H7 (cell line): ENCODE data around the gene RBM43. TPM values are rescaled to one million over a fixed set of nuclear protein-coding genes. Genes with fewer than 3 reads are reported as not detected.

Source experiments
- DNase-seq: peaks from one replicate; pipeline ENCODE4 v3.0.0; 2012
- H3K27me3 ChIP-seq: 2 replicates; pipeline ENCODE4 v1.6.0; 2011; ENCODE audit warnings: mild to moderate bottlenecking, low read length; ENCODE audit not compliant: control insufficient read depth, insufficient read depth
- H3K36me3 ChIP-seq: replicated peaks from 2 replicates; pipeline ENCODE4 v1.5.1; 2011; ENCODE audit warnings: low read length; ENCODE audit not compliant: control insufficient read depth, insufficient read depth
- H3K4me3 ChIP-seq: 2 replicates; pipeline ENCODE4 v1.5.1; 2011; ENCODE audit warnings: low read depth, mild to moderate bottlenecking, control low read depth, low read length, moderate library complexity; ENCODE audit not compliant: insufficient read depth
- total RNA-seq: library from RNA; depleted of rRNA; stranded (reverse); fragments of >200 nt; shearing (Covaris generic); gene quantifications from 2 replicates; pipeline ENCODE4 v1.2.3, GENCODE V29; 2014

Gene RBM43
- total RNA-seq, 1 experiment from 2014 or later = 0.59 TPM

DNA sequence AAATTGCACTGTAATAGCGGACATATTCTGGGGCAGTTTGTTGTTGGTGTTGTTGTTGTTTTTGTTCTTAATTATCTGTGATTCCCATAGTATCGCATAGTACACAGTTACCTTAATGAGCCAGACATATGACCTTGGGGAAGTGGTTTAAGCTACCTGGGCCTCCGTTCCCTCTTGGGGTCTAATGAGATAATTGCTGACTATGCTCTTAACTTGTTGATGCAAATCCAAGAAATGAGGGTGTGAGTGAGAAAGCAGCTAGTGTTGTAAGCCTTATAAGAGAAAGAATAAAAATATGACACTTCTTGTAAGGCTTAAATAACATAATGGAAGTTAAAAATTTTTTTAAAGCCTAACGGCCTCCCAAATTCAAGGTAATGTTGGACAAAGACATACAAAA, 20.7 kb upstream of the RBM43 start:
- Histone ChIP-seq H3K36me3 (no peaks in the 10 kb centered on the region), H3K4me3 (no peak overlapping the region), H3K27me3 (no peaks in the 10 kb centered on the region)
- no peak for DNase-seq

DNA sequence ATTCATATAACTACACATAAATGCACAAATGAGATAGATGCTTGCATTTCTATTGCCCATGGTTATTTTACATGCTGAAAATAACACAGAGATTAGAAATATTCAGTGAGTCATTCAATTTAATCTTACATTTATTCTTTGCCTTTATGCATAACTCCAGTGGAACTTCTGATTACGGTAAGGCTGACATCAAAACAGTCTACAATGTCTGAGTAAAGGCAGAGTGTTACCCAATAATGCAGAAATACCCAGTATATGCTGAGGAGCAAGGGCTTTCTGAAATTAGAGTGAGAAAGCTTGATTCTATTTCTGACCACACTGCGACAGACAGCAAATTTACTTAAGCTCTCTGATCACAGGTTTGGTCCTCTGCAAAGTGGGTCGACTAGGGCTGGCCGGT, 18.6 kb upstream of the RBM43 start:
- DNase-seq = no peak
- H3K36me3 ChIP-seq = no peaks in the 10 kb centered on the region
- H3K4me3 ChIP-seq = no peak overlapping the region
- H3K27me3 ChIP-seq = no peaks in the 10 kb centered on the region

DNA sequence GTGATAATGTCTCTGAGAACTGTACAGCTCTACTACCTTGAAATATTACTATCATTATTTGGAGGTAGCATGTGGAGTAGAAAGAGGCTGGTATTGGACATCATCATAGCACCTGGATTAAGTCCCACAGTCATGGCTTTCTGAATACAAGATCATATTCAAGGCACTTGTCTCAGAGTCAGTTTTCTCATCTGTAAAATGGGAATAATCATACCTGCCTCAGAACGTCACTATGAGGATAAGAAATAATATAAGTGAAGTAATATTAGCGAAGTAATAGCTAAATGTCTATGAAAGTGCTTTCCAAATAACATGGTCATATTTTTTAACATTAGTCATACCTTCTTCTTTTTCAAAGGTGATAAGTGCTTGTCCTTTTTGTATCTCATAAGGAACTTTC, 16.8 kb upstream of the RBM43 start:
- no peak for DNase-seq
- Histone ChIP-seq H3K4me3 (no peak overlapping the region), H3K27me3 (no peaks in the 10 kb centered on the region), H3K36me3 (no peaks in the 10 kb centered on the region)

GRCh38 chr2:151277067-151277466, 15.4 kb upstream of the RBM43 start:
- Histone ChIP-seq H3K36me3 (no peaks in the 10 kb centered on the region), H3K27me3 (no peaks in the 10 kb centered on the region), H3K4me3 (no peak overlapping the region)
- no peak for DNase-seq

- no peak for DNase-seq
- H3K4me3 ChIP-seq = no peak overlapping the region
- H3K36me3 ChIP-seq = no peaks in the 10 kb centered on the region
- no peaks in the 10 kb centered on the region for H3K27me3 ChIP-seq
These were observed 13.6 kb upstream of the RBM43 start for GRCh38 chr2:151275291-151275690.

DNA sequence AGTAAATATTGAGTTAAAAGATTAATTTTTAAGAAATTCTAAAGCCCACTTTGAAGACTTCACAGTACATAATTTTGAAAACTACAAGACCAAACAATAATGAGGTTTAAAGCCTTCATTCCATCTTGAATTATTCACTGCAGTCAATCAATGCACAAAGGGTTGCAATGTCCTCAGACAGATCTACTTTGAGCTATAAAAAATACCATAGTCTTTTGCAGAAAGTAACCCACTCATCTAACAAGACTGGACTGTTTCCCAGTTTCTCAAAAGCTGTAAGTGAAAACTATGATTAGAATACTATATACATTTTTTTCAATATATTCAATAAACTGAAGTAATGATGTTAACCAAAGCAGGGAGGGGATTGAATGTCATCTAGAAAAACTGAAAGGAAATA, 10.2 kb upstream of the RBM43 start:
- Histone ChIP-seq H3K4me3 (no peak overlapping the region), H3K27me3 (no peaks in the 10 kb centered on the region), H3K36me3 (no peaks in the 10 kb centered on the region)
- no peak for DNase-seq

DNA sequence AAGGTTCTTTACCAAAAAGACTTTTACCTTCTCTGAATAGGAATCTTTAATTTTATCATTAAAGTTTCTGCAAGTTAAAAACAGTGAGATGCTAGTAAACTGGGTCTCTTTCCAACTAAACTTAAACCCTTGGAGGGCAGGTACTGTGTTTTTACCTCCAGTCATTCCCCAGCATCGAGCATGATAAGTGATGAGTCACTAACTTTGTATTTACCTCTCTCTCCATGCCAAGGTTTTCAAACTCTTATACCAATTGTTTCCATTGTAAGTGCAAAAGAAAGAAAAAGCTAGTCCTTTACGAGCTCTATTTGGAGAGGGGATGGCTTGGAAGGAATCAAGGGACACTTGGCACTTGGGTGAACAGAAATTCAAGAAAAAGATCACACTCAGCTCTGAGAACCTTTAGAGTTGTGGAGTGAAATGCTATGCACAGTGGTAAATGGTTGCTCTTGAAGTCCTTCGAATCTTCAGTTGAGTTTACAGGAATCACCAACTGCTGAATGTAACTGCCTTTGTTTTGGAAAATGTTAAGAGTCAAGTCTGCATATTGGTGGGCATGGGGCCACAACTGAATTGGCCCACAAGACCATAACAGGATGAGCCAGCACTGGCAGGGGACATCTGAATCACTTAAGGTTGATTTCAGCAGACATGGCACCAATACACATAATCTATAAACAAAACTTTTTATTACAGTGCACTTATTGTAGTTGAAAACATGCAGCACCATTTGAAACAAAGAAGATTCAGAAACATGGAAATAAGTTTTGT, 8.3 kb upstream of the RBM43 start:
- DNase-seq = no peak
- H3K27me3 ChIP-seq = no peaks in the 10 kb centered on the region
- no peaks in the 10 kb centered on the region for H3K36me3 ChIP-seq
- no peak overlapping the region for H3K4me3 ChIP-seq

DNA sequence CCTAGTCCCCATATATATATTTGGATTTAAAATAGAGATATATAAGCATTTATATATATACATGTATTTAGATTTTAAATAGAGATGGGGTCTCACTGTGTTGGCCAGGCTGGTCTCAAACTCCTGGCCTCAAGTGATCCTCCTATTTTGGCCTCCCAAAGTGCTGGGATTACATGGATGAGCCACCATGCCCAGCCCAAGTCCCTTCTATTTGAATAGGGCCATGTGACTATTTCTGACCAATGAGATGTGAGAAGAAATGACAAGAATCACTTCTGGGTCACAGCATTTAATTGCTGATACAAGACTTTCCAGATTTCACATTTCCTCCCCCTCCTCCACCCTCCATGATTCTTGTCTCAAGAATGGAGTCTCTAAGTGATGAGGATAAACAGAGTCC, 6.4 kb upstream of the RBM43 start:
- DNase-seq = no peak
- Histone ChIP-seq H3K27me3 (no peaks in the 10 kb centered on the region), H3K36me3 (no peaks in the 10 kb centered on the region), H3K4me3 (no peak overlapping the region)

- Histone ChIP-seq H3K27me3 (no peaks in the 10 kb centered on the region), H3K36me3 (no peaks in the 10 kb centered on the region), H3K4me3 (no peak overlapping the region)
- DNase-seq = no peak
These were observed 5.9 kb upstream of the RBM43 start for GRCh38 chr2:151267537-151267936.

- no peaks in the 10 kb centered on the region; the same call in 1 of the 2 replicates for H3K27me3 ChIP-seq
- H3K4me3 ChIP-seq = no peak overlapping the region
- no peaks in the 10 kb centered on the region for H3K36me3 ChIP-seq
- no peak for DNase-seq
These were observed 4.3 kb upstream of the RBM43 start for GRCh38 chr2:151265991-151266390.

GRCh38 chr2:151264157-151264825, 2.6 kb upstream of the RBM43 start:
- Histone ChIP-seq H3K4me3 (no peak overlapping the region), H3K36me3 (no peaks in the 10 kb centered on the region), H3K27me3 (no peaks in the 10 kb centered on the region; the same call in 1 of the 2 replicates)
- peak; percentile 35 for DNase-seq

- peak; percentile 24 for DNase-seq
- Histone ChIP-seq H3K36me3 (no peaks in the 10 kb centered on the region), H3K4me3 (no peak overlapping the region), H3K27me3 (no peaks in the 10 kb centered on the region; the same call in 1 of the 2 replicates)
These were observed 966 bp upstream of the RBM43 start for GRCh38 chr2:151262629-151263028.

- Histone ChIP-seq H3K36me3 (no peaks in the 10 kb centered on the region), H3K27me3 (no peaks in the 10 kb centered on the region; the same call in 1 of the 2 replicates), H3K4me3 (peak overlapping the region; percentile 62)
- no peak for DNase-seq
These were observed 271 bp upstream of the RBM43 start for GRCh38 chr2:151261977-151262291.

GRCh38 chr2:151260573-151261230, 961 bp downstream of the RBM43 start:
- Histone ChIP-seq H3K27me3 (no peaks in the 10 kb centered on the region; the same call in 1 of the 2 replicates), H3K36me3 (no peaks in the 10 kb centered on the region), H3K4me3 (peak overlapping the region; percentile 62)
- no peak for DNase-seq

DNA sequence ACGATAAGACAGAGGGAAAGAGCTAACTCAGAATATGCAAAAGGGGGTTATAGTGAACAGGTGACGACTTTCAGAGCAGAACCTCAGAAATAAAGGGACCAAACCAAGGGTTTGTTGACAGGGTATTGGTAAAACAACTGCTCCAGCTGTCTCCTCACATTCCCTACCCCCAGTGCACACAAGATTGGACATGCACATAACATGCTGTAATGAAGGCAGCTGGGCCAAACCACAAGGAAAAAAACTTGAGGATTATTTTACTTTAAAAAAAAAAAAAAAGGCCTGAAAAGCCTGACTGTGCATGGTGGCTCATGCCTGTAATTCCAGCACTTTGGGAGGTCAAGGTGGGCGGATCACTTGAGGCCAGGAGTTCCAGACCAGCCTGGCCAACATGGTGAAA, 3.5 kb downstream of the RBM43 start:
- DNase-seq = no peak
- Histone ChIP-seq H3K27me3 (no peaks in the 10 kb centered on the region; the same call in 1 of the 2 replicates), H3K36me3 (no peaks in the 10 kb centered on the region), H3K4me3 (no peak overlapping the region)
